Measurements from ENCODE around the gene MAP3K7. TPM values are rescaled to one million over a fixed set of nuclear protein-coding genes. Genes with fewer than 3 reads are reported as not detected.

The MAP3K7 gene
- total and polyA plus RNA-seq, 10 donors: 15.6 to 56.9 (median 39.8) TPM

DNA sequence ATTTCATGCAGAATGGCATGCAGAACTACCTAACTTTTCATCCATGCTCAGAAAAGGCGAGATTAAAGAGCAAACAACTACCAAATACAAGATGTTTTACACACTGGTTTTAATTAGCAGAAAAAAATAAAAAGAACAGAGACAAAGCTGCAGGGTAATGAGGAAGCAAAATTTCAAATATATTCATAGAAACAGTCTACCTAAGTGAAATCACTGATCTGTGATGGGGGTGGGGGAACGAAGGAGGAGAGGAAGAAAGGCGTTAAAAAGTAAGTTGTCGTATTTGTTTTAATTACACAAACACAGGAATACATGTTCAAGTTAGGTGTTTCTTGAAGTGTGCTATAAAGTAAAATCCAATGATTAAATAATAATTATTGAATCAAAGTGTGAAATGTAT lies 42.1 kb downstream of the MAP3K7 start:
- Histone ChIP-seq H3K36me3 (peaks cover 0 to 92% (median 69%) of the 10 kb centered on the region in 6 donors), H3K4me3 (no peak overlapping the region), H3K27me3 (replicated peaks in 1 of 7) (no peaks in the 10 kb centered on the region), H3K4me1 (peaks cover 0 to 14% (median 9%) of the 10 kb centered on the region in 6 donors), H3K27ac (peak overlapping the region in 2 of 8 donors; percentile 29 to 31), H3K9me3 (no peaks in the 10 kb centered on the region)
- WGBS, 5 donors: 70 to 82% (median 77%) methylated on average over 4 of the region's 4 CpGs
- DNase-seq: no peak
- intact Hi-C loops (cut with DNase I; ENCODE audit: low total_unique reads): no loop called here
- TF ChIP-seq POLR2A (IDR thresholded peaks at IDR 0.05): no peak
- TF ChIP-seq, protein P1, sequence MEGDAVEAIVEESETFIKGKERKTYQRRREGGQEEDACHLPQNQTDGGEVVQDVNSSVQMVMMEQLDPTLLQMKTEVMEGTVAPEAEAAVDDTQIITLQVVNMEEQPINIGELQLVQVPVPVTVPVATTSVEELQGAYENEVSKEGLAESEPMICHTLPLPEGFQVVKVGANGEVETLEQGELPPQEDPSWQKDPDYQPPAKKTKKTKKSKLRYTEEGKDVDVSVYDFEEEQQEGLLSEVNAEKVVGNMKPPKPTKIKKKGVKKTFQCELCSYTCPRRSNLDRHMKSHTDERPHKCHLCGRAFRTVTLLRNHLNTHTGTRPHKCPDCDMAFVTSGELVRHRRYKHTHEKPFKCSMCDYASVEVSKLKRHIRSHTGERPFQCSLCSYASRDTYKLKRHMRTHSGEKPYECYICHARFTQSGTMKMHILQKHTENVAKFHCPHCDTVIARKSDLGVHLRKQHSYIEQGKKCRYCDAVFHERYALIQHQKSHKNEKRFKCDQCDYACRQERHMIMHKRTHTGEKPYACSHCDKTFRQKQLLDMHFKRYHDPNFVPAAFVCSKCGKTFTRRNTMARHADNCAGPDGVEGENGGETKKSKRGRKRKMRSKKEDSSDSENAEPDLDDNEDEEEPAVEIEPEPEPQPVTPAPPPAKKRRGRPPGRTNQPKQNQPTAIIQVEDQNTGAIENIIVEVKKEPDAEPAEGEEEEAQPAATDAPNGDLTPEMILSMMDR (IDR thresholded peaks at IDR 0.05 in 8 of 11, conservative IDR thresholded peaks at IDR 0.05 in 3 of 11): no peak
- TF ChIP-seq POLR2AphosphoS5 (IDR thresholded peaks at IDR 0.05): no peak

DNA sequence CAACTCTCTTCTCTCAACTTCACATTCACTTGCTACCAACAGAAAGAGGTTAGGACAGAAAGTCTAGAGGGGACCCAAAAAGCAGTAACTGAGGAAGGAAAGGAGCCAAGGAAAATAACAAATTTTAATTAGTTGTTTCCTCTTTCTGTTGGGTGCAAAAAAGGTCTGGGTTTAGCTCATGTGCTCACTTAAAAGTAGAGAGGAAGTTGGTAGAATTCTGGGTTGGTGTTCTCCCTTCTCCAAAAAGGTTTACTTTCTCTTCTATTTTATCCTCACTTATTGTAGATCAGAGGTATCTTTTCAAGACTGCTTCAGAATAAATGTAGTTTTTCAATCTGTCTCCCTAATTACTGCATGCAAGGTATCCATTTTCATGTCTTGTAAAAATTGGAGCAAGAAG lies 42.8 kb downstream of the MAP3K7 start:
- DNase-seq: no peak
- Histone ChIP-seq H3K27ac (peak overlapping the region in 5 of 8 donors; percentile 3 to 49 (median 29)), H3K4me3 (no peak overlapping the region), H3K27me3 (replicated peaks in 1 of 7) (no peaks in the 10 kb centered on the region), H3K4me1 (peaks cover 0 to 14% (median 9%) of the 10 kb centered on the region in 6 donors), H3K9me3 (no peaks in the 10 kb centered on the region), H3K36me3 (peaks cover 0 to 85% (median 62%) of the 10 kb centered on the region in 6 donors)
- TF ChIP-seq POLR2A (IDR thresholded peaks at IDR 0.05): no peak
- TF ChIP-seq POLR2AphosphoS5 (IDR thresholded peaks at IDR 0.05): no peak
- TF ChIP-seq, protein P1 (IDR thresholded peaks at IDR 0.05 in 8 of 11, conservative IDR thresholded peaks at IDR 0.05 in 3 of 11): no peak
- intact Hi-C loops (cut with DNase I; ENCODE audit: low total_unique reads): no loop called here

DNA sequence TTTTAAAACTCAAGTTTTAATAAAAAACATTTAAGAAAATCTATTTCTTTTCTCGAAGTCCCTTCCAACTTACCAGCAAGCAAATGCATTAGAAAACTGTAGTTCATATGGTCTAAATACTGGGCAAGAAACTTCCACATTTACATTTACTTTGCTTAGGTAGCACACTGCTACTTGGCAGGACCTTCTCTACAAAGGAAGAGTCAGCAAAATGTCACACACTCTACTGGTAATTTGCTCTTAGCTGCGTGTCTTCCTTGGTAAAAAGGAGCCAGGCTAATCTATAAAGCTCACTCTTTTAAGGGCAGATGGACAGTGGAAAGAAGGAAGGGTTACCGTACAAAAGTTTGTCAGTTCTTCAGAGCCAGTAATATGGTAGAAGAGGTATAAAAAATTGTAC lies 45.7 kb downstream of the MAP3K7 start:
- Histone ChIP-seq H3K36me3 (peaks cover 0 to 64% (median 36%) of the 10 kb centered on the region in 6 donors), H3K27ac (no peak overlapping the region), H3K4me3 (no peak overlapping the region), H3K9me3 (no peaks in the 10 kb centered on the region), H3K4me1 (peaks cover 0 to 37% (median 21%) of the 10 kb centered on the region in 6 donors), H3K27me3 (replicated peaks in 1 of 7) (no peaks in the 10 kb centered on the region)
- intact Hi-C loops (cut with DNase I; ENCODE audit: low total_unique reads): no loop called here
- 93 to 99% (median 95%) methylated on average over 3 of the region's 3 CpGs for WGBS, 5 donors
- DNase-seq: no peak
- no peak for TF ChIP-seq POLR2AphosphoS5 (IDR thresholded peaks at IDR 0.05)
- TF ChIP-seq, protein P1 (IDR thresholded peaks at IDR 0.05 in 8 of 11, conservative IDR thresholded peaks at IDR 0.05 in 3 of 11): no peak
- no peak for TF ChIP-seq POLR2A (IDR thresholded peaks at IDR 0.05)

DNA sequence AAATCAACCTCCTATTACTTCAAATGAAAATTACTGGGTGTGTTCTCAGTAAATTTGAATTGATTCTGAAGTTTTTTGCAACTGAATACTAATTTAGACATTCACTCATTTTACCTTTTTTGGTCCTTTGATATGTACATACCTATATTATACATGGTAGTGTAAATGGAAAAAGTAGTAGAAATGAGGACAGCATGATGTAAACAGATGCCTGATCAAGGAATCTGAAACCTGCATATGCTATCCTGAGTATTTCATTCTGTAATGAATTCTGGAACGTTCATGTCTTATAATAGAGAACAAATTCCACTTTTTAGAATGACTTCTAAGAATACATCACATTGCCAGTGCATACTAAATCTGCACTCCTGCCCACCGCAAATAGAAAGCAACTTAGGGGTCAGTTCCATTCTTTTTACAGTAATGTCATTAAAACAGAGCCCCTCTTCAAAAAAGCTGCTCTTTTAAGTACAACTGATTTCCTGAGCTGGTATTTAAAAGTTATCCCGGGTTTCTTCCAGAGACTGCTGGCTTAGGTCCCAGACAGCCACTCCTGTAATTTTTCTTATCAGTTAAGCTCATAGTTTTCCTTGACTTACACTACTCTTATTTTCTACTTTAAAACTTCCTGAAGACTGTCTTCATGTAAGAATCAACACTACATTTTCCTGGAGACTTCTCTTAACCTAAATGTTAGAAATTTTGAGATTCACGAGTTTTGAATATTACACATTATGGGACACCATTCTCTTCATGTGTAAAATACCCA lies 48.4 kb downstream of the MAP3K7 start:
- no peak for DNase-seq
- intact Hi-C loops (cut with DNase I; ENCODE audit: low total_unique reads): no loop called here
- no peaks in the 10 kb centered on the region for H3K9me3 ChIP-seq
- H3K27me3 ChIP-seq (replicated peaks in 1 of 7): no peaks in the 10 kb centered on the region
- peaks cover 0 to 63% (median 33%) of the 10 kb centered on the region in 6 donors for H3K36me3 ChIP-seq
- H3K4me3 ChIP-seq: no peak overlapping the region
- peaks cover 0 to 23% (median 13%) of the 10 kb centered on the region in 6 donors for H3K4me1 ChIP-seq
- 49 to 55% (median 51%) methylated on average over 4 of the region's 4 CpGs for WGBS, 5 donors
- TF ChIP-seq POLR2AphosphoS5 (IDR thresholded peaks at IDR 0.05) (no peak), POLR2A (IDR thresholded peaks at IDR 0.05) (no peak)
- TF ChIP-seq, protein P1 (IDR thresholded peaks at IDR 0.05 in 8 of 11, conservative IDR thresholded peaks at IDR 0.05 in 3 of 11): no peak
- peak overlapping the region in 3 of 8 donors; percentile 0 to 58 (median 47) for H3K27ac ChIP-seq
